GM12892 (cell line): ENCODE results near the gene ACP3.
"Not testable (repeated sequence)": the region's sequence is repeated elsewhere in the genome, so short reads cannot be mapped to it uniquely, and the experiment has no call there.

Experiments
- DNase-seq: peaks from one replicate; pipeline ENCODE4 v3.0.0; 2011; ENCODE audit not compliant: insufficient read length
- FAIRE-seq: peaks from 2 replicates; lab custom pipeline; 2011; peaks lifted over from hg19 to GRCh38; lab: Jason Lieb, UNC
- POLR2A ChIP-seq: IDR thresholded peaks from 2 replicates; pipeline ENCODE4 v1.6.1; 2011; ENCODE audit warnings: low read depth, low read length, control low read depth
- POLR2AphosphoS5 ChIP-seq: IDR thresholded peaks from 2 replicates; pipeline ENCODE4 v1.6.1; 2011; ENCODE audit warnings: low read depth, low read length, control low read depth
- TAF1 ChIP-seq: IDR thresholded peaks from 2 replicates; pipeline ENCODE4 v1.6.1; 2011; ENCODE audit warnings: low read depth, mild to moderate bottlenecking, control low read depth, low read length, borderline replicate concordance

Gene ACP3

DNA sequence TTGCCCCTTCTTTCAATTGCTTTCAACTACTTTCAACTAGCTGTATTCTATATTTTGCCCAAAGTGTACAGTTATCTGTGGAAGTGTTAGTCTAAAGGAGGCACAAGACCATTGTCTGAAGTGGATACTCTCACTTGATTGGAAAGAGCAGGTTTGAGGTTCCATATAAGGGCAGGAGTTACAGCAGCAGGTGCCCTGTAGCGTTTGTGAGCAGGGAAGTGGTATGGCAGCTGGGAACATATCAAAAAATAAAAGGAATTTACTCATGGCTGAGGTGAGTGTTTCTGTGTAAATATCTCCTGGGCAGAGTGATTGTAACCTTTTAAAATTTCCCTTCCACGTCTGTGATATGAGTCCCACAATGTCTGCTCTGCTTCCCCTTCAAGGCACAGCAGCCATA, 61.6 kb downstream of the ACP3 start:
- DNase-seq, result no peak
- TF ChIP-seq TAF1, result no peak
- FAIRE-seq, result peak; percentile 44

DNA sequence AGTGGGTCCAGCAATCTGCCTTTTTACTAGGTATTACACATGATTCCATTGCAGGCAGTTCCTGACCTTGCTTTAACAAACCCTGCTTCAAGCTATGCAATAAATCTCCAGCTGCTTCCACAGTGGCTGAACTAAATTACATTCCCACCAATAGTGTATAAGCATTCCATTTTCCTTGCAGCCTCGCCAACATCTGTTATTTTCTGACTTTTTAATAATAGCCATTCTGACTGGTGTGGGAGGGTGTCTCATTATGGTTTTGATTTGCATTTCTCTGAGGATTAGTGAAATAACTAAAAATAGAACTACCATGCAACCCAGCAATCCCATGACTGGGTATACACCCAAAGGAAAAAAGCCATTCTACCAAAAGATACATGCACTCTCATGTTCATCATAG, 63.7 kb downstream of the ACP3 start:
- TF ChIP-seq POLR2A (no peak), TAF1 (no peak), POLR2AphosphoS5 (no peak)
- FAIRE-seq (peak; percentile 67), DNase-seq (no peak)

DNA sequence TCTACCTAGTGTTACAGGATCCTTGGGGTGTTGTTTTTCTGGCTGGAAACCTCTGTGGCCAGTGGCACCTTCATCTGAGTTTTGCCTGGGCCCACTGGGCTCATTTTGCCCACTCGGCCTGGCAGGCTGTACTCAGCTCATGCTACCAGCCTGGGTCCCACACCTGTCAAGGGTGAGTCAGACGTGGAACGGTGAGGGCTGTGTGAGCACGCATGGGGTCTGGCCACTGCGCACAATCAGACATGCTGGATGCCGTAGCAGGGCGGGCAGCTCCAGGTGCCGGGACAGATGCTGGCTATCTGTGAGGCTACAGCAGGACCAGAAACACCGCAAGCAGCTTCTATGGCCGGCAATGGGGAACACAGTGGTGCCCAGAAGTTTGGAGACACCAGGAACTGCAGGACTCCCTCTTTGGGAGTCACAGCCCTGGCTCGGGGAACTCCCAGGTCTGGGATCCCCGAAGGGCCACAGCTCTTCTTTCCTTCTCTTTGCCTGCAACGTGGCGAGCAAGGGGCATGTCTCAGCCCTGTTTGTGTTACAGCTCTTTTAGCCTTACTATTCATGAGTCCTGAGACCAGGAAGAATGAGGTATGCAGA, 64.2 kb downstream of the ACP3 start:
- FAIRE-seq (peak; percentile 24), DNase-seq (no peak)
- no peak for TF ChIP-seq POLR2AphosphoS5

DNA sequence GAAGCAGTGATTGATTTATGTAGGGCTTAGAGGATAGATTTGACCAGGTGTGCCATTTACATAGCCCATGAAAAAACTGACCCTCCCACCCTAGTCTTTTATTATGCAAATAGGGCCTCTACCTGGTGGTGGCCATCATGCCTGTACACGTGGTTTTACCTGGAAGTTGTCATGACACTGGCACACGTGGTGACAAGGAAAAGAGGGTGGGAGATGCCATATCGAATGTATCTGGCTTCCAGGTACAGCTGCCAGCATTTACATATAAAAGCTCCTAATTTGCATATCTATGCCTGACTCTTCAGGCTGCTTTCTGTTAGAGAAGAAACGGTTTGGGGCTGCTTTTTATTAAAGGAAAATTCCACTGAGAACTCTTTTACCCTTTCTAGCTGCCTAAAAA, 65.1 kb downstream of the ACP3 start:
- TF ChIP-seq POLR2A (no peak), POLR2AphosphoS5 (no peak), TAF1 (no peak)
- FAIRE-seq, result no peak
- DNase-seq, result no peak

DNA sequence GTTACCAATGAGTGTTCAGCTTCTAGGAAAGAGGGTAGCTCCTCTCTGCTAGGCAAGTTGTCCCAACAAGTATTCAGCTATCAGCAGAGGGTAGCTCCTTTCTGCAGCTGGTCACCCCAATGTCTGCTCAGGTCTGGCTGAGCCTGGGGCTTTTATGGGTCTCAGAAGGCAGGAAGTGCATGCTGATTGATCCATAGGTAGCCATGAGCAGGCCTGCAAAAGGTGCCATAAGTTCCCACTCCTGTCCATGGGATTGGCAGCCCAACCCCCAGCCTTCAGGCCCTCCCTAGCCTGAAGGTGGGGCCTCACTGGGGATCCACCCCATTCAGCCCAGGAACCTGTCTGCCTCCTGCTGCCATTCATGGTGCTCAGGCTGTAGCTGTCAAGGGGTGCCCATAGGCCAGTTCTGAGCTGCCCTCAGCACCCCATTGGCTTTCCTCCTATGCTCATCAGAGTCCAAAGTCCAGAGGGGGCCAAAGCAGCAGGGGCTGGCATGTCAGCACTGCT, 65.5 kb downstream of the ACP3 start:
- TF ChIP-seq POLR2A (no peak), POLR2AphosphoS5 (no peak), TAF1 (no peak)
- no peak for DNase-seq
- FAIRE-seq, result no peak

DNA sequence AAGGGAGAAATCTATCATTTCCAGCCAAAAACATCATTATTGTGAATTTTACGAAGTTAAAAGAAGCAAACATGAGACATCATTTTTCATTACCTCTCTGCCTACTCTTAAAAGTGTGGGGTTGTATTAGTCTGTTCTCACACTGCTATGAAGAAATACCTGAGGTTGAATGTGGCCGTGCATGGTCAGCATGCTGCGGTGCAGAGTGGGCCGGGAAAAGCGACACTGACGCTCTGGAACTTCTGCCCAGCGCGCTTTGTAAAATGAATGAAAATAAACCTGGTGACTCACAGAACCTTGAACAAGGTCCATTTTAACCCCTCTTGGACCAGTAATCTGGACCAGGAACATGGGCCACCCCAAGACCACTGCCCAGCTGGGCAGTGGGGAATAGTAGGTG, 69.1 kb downstream of the ACP3 start:
- FAIRE-seq (no peak), DNase-seq (no peak)
- TF ChIP-seq TAF1 (no peak), POLR2AphosphoS5 (no peak), POLR2A (no peak)

DNA sequence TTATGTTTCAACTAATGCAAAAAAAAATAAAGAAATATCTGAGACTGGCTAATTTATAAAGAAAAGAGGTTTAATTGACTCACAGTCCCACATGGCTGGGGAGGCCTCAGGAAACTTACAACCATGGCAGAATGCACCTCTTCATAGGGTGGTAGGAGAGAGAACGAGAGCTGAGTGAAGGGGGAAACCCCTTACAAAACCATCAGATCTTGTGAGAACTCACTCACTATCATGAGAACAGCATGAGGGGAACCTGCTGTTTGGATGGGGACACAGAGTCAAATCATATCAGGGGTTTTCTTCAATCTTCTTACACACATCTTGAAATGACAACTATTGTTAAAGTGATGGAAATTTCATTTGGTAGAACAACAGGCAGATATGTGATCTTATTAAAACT, 75.5 kb downstream of the ACP3 start:
- not testable (repeated sequence) for FAIRE-seq, DNase-seq

DNA sequence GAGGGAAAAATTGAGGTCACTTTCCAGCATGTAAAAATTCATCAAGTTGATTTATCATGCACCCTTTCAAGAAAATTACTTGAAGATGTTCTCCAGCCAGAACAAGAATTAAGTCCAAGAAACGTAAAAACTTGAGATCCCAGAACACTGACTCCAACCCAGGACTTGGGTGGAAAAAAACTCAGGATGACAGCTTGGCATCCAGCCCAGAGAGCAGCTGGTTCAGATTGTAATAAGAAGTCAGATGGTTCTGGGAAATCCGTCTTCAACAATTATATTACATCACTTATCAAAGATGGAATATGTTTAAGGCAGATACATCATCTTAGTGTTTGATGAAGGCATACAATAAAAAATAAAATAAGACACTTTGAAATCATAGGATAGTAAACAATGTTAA, 77.1 kb downstream of the ACP3 start:
- DNase-seq (no peak), FAIRE-seq (no peak)
- TF ChIP-seq TAF1, result no peak
- TF ChIP-seq POLR2A, result no peak
- no peak for TF ChIP-seq POLR2AphosphoS5

DNA sequence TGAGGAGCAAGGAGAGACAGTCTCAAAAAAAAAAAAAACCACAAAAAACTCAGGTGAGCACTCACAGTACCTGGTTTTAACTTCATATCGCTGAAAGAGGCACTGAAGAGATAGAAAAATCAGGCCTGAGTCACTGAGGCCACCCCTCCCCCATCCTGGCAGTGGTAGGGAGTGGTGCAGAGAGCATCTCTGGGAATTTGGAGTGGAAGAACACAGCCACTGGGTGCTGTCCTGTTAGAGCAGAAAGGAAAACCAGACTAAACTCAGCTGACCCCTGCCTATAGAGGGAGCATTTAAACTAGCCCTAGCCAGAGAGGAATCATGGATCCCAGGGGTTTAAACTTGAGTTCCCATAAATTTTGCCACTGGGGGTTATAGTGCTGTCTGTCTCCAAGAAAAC, 77.9 kb downstream of the ACP3 start:
- TF ChIP-seq POLR2A, result no peak
- no peak for TF ChIP-seq POLR2AphosphoS5
- no peak for TF ChIP-seq TAF1
- FAIRE-seq, result no peak
- no peak for DNase-seq

DNA sequence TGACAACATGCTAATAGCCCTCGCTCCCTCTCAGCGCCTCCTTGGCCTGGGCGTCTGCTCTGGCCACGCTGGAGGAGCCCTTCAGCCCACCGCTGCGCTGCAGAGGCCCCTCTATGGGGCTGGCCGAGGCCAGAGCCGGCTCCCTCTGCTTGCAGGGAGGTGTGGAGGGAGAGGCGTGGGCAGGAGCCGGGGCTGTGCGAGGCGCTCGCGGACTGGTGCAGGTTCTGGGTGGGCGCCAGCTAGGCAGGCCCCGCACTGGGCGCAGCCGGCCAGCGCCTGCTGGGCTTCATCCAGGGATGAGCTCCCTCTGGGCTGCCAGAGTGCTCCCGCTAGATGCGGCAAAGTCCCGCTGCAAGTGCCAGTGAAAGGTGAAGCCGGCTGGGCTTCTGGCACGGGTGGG, 79.0 kb downstream of the ACP3 start:
- DNase-seq (no peak), FAIRE-seq (no peak)
- TF ChIP-seq TAF1 (no peak), POLR2AphosphoS5 (no peak)

DNA sequence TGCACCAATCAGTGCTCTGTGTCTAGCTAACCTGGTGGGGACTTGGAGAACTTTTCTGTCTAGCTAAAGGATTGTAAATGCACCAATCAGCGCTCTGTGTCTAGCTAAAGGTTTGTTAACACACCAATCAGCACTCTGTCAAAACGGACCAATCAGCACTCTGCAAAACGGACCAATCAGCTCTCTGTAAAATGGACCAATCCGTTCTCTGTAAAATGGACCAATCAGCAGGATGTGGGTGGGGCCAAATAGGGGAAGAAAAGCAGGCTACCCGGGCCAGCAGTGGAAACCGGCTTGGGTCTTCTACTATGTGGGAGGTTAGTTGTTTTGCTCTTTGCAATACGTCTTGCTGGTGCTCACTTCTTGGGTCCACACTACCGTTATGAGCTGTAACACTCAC, 79.6 kb downstream of the ACP3 start:
- not testable (repeated sequence) for DNase-seq, FAIRE-seq

DNA sequence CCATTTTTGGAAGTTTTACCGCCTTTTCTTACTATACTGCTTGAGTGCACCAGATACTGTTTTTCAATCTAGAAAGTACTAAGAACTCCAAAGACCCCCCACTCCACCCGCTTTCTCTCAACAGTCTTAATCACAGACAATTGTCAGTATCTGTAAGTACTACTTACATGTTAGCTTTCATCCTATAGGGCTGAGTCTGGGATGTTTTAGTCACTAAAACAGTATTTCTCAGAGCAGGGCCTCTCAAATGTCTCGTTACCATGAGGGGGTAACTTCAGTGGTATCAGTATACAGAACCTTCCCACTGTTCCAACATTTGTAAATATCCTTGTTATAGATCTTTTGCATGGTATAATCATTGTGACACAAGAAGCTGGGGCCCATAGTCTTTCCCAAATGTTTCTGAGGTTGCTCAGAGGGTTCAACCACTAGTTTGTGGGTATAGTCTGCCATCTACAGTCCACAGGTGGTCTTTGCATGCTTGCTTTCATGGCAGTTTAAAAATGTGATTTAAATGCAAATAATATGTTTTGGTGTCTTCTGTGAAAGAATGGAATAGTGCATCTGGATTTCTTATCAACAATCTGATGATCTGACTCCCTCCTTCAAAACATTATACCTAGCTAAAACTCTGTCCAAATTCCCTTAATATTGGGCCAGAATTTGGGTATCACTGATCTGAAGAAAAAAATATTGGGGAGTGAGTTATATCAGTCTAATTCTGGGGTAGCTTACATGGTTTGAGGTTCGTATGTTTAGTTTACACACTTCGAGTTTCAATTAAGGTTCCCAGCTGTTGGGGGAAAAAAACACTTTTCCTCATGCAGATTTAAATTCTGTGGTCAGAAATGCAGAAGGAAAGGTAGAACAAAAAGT, 82.1 kb downstream of the ACP3 start:
- DNase-seq, result no peak
- TF ChIP-seq POLR2AphosphoS5 (no peak), TAF1 (no peak), POLR2A (no peak)
- FAIRE-seq, result peak; percentile 95

DNA sequence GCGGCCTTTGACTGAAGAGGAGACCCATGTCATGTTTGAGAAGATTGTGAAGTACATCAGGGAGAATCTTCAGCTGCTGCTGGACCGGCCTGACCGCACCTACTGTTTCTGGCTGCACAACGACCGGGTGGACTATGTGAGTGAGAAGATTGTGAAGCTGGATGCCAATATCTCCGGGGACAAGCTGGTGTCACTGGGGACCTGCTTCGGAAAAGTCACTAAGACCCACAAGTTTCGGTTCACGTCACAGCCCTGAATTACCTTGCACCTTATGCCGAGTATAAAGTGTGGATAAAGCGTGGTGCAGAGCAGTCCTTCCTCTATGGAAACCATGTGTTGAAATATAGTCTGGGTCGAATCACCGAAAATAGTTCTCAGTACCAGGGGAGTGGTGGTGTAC, 84.0 kb downstream of the ACP3 start:
- TF ChIP-seq POLR2A, result no peak
- TF ChIP-seq POLR2AphosphoS5, result no peak
- TF ChIP-seq TAF1, result no peak
- DNase-seq (no peak), FAIRE-seq (no peak)
